ENCODE data around the gene CFAP91.
A peak's percentile ranks its signal among the peaks of the same experiment; 100 is the strongest.

CFAP91 gene

DNA sequence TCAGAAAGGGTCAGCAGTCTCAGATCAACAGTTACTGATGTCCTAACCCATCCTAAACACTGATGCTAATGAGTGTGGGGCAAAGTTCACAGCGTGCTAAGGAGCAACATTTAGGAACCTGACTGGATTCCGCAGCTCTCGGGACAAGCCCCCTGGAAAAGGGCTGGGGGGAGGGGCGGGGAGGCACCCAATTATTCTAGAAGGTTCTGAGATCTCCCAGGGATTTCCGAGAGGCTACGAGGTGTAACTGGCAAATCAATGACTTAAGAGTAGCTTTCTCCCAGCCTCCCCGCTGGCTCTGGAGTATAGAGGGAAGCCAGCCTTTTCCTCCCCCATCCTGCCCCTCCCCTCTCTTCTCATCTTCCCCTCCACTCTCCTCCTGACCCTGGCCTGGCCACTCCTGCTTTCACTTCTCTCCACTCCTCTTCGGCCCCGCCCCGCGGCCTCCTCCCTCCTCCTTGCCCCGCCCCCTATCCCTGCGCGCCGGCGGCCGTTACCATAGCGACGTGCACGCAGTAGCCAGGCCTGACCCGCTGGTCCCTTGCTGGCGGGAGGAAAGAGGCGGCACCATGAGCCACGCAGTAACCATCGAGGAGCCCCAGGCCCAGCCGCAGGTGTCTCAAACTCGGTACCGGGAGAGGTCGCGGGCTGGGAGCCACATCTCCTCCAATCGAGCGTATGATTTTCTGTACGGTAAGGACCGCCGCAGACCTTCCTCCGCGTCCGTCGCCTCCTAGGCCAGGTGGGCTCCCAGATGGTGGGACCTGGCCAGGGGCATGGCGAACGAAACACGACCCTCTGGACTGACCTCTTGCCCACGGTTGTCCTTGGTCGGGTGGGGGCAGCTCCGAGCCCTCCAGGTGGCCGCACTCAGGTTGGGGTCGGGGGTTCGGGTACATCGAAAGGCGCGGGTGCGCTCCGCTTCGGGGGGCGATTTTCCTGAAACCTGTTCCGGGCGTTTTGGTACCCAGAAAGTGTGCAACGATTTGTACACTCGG is at the start of gene CFAP91:
TSS of gene CFAP91 (plus strand) at position 493 of the 998 bp plus-strand sequence. CDS start at position 570, 77 bp downstream.
- peak; percentile 77 to 81 for DNase-seq

DNA sequence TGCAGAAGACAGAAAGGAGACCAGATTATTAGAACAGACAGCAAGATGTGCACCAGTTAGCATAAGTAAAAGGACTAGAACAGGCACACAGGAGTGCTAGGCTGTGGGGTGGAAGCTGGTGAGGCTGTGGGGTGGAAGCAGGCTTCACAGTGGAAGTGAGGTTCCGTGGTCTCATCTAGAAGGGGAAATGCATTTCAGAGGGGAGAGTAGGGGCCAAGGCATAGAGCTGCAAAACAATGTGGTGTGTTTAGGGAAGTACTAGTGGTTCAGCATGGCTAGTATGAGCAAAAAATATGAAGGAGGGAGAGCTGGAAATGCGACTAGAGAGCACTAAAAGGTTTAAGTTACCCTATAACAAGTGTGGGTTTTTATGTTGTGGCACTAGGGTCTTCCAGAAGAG is 48.9 kb upstream of the CFAP91 start:
- no peak for DNase-seq

DNA sequence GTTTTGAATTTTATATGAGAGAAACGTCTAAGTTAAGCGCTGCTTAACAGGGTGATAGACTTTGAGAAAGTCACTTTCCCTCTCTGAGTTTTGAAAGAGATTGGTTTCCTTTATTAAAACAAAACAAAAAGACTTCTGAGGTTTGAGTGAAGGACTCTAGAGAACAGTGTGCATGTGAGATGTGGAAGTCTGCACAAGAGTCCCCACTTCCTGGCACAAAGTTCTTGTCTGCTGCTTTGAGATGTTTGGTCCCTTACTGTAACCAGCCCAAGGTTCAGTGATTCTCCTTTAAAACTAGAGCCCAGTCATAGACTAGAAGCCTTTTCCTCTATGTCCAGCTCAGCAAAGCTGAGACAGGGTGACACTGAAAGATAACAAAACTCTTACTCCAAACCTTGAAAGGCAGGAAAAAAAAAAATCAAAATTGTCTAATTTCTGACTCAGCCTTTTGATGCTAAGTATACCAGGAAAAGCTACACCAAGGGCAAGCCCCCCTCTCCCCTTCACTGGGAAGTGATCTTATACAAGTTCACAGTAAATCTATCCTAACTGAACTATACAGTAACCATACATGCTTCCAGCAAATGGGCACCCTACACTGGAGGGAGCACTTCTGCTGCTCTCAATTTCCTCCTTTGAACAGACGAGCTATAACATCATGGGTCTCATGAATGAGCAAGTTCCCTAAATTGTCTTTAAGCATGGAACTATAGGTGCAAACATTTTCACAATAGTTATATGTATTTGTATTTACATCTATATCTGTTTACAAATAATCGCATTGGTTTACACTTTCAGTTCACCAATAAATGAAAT is 44.7 kb upstream of the CFAP91 start:
- DNase-seq, result no peak

DNA sequence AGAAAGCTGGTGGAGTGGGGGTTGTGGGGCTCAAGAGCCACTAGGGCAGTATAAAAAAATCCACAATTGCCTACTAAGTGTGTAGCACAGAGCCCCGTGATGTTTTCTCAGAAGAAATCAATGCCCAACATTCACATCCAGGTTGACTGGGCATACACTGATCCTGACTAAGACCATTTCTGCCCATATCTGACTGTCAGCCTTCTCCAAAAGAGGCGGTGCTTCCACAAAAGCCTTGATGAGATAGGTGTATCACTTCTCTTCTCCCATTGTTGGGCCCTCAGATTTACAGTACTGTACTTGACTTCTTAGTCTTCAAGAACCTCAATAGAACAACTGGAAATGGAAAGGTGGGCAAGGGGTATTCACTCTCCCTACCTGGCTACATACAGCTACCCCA is 43.8 kb upstream of the CFAP91 start:
- DNase-seq, result no peak

DNA sequence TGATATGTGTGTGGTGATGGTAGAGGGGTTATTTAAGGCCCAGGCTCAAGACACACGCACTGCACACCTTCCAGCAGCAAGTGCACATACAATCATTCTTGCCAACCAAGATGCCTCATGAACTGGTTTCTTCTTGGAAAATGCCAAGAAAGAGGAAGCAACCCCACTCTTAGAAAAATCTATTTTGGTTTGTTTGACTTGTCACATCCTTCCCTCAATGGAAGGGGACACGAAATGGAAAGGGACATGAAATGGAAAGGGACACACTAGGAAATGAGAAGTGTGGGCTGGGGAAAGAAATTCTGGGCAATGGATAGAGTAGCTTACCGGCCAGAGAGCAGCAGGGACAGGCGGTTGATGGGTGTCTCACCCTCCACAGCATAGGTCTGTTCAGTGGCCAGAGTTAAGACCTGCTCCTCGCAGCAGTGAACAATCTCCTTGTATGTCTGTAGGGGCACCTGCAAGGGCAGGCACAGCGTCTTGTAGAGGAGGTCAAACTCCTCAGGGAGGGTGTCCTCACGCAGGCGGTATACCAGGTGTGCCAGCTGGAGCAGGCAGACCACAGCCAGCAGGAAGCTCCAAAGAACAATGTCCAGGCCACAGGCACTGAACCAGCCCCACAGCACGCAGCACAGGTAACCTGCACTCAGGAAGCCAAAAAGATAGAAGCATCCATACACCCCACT is 43.1 kb upstream of the CFAP91 start:
- DNase-seq, result no peak

DNA sequence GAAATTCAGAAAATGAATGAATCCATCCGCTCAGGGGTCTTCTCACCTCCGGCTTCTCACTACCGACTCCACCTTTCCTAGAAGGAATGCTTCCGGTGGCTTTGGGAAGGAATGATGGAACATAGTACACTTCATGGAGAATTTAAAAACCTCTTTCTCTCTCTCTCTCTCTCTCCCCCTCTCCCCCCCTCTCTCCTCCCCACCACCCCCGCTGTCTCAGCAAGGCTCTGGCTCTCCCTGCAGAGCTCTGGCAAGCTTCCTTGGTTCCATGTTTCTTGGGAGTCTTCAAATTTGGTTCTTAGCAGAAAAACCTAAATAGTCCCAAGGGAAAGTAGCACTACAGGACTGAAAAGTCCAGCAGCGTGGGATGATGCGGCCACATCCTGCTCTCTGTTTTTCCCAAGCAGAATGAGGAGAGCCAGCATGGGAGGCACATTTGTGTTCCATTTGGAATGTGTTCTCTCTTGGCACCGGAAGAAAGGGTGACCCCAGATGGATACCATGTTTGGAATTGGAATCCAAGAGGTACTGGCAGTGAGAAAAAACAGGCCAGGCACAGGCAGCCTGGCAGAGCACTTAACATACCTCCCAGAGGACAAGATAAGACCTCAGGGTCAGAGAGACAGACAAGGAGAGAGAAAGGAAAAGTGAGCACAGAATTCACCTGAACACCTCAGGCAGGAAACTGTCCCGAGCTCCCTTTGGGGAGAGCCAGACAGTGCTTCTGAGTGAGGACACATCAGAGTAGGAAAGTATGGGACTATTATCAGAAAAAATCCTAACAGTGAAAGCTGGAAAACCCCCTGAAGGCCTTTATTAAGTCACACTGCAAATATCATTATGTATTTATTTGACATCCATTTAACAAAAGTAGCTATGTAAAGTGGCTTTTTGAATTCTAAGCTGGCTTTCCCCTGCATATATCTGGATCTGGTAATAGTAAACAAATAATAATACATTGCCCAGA is 42.1 kb upstream of the CFAP91 start, which contains the start of gene POPDC2:
TSS of gene POPDC2 (minus strand) at position 116 of the 967 bp plus-strand sequence. CDS start 166 bp downstream, outside the sequence.
- no peak for DNase-seq

DNA sequence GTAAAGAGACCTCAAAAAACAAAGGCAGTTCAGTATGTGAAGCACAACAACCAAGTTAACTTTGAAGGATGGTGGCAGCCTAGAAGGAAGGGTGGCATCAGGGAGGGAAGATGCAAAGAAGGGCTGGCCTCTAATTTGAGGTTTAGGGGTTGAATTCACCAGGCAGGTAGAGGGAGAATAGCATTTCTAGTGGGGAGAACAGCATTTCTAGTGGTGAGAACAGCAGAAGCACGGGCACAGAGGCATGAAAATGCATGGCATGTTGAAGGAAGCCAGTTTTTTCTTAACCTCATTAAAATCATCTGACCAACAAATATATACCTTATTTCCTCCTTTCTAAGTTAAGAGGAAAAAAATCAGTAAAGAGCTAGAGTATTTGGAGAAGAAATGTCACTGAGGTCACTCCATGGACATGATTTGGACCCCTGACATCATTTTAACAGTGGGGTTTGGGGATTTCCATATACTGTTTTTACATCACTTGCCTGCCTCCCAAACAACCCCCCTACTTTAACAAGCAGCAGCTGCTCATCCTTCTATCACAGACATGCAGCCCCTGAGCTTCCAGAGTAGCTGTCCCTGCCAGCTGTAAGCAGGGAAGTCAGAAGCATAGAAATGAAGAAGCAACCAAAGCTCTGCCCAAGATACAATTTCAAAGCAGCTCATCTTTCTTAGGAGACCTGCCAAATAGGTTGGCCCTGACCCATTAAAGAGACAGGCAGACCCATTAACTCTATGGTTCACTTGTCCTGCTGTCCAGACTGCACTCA is 40.0 kb upstream of the CFAP91 start:
- no peak for DNase-seq

DNA sequence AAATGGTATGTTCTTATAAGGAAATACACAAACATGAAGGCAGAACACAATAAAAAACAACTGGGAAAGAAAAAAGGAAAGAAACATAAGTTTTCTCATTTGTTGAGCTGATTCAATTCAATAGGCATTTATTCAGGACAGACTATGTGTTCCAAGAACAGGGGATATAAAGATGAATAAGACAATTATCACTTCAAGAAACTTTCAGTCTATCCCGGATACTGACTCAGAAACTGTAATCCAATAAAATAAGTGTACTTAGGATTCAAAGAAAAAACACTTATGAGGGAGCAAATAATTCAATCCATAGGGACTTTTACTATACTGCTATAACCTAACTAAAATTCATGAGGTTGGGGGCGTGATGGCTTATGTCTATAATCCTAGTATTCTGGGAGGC is 38.9 kb upstream of the CFAP91 start:
- DNase-seq, result no peak

DNA sequence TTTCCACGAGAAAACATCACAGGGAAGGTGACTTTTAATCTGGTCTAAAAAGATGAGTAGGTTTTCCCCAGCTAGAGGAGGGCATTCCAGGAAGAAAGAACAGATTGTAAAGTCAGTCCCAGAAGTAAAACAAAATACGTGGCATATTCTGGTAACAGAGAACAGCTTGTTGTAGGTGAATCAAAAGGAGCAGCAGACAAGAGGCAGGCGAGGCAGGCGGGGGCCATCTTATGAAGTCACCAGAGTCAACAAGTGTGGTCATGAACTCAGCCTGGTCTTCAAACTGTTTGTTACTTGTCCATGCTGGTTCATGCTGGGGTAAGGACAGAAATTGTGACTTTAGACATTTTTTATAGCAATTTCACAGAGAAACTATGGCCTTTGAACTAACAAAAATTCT is 38.5 kb upstream of the CFAP91 start:
- no peak for DNase-seq

DNA sequence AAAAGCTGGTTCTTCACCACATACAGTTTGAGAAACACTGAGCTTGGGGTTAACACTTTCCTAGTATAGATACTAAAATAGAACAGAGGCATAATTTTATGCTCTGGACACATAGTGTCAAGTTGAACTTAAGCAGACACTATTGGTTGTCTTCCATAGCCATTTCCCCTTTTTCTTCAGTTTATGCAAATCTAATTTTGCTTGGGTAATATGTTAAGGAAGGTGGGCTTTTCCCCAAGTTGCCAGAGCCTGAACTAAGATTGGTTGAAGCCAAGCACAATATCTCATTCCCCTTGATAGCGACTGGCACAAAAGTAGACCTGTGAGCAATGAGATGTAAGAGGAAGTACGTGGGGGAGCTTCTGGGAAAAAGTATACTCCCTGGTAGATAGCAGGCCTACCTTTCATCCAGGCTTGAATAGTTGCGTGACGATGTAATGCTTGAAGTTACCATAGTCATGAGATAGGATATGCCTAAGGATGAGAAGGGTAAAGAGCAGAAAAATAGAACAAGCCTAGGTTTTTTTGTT is 37.9 kb upstream of the CFAP91 start:
- no peak for DNase-seq

DNA sequence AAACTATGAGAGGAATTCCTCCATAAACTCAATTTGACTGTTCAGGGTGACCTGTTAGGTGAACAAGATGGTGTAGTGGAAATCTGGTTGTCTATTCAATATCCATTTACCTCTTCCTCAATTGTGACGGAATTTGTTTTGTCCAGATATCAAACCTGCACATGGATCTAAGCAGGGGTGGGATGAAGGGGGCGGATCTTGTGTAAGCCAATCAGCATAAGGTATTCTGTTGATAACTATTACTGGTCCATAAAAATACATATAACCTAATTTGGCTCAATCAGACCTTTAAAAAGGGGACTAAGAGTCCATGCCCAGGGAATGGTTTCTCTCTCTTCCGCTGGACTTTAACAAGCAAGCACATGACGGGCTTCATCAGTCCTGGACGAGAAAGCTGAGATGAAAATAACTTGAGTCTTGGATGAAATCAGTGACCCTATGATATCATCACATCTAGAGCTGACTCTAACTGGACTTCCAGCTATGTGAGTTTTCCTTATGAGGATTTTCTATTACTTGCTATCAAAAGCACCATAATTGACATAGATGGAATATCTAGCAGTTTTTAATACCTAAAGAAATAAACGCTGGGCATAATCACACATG is 36.8 kb upstream of the CFAP91 start:
- DNase-seq, result no peak

DNA sequence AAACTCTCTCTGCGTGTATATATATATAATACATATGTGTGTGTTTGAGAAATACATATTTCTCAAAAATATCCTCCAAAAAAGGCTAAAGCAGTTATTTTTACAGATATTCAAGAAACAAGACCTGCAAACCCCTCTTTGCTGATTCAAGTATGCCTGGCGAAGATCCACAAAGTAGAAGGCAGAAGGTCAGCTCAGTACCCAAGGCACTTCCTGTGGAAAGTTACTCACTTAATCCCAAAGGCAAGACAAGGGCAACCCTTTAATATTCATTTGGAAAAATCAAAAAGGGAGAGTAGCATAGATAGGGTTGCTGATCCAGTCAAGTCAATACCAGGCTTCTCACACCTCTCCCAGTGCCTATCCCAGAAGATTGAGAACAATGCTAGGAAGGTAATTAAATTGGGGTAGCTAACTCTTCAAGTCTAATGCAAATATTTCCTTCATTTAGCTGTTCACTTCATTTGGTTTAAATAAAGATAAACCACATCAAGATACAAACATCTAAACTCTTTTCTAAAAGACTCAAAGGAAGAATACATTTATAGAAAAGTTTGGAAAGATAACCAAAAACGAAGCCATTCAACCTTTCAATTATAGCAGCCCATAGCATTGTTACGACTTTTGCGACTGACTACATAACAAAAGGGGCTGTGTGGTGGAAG is 32.8 kb upstream of the CFAP91 start:
- no peak for DNase-seq

DNA sequence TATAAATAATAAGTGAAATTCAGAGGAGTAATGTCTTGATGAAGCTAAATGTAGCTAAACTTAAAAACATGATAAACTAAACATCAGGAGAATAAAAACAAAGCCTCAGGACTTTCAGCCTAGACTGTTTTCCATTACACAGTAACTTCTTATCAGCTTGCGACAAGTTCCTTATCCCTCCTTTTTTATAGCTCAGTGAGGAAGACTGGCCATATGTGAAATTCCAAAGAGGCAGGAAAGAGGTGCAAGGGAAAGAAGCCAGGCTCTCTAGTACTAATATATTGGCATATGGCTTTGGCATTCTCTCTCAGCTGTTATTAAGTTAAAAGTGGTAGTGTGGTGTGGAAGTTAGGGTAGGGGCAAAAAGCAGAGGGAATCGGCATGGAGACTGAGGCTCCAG is 30.0 kb upstream of the CFAP91 start:
- DNase-seq, result no peak

DNA sequence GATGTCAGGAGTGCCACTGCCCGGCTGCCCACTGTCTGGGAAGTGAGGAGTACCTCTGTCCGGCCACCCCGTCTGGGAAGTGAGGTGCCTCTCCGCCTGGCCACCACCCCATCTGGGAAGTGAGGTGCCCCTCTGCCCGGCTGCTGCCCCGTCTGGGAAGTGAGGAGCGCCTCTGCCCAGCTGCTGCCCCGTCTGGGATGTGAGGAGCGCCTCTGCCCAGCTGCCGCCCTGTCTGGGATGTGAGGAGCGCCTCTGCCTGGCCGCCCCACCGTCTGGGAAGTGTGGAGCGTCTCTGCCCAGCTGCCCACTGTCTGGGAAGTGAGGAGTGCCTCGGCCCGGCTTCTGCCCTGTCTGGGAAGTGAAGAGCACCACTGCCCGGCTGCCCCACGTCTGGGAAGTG is 28.9 kb upstream of the CFAP91 start:
- no peak for DNase-seq

DNA sequence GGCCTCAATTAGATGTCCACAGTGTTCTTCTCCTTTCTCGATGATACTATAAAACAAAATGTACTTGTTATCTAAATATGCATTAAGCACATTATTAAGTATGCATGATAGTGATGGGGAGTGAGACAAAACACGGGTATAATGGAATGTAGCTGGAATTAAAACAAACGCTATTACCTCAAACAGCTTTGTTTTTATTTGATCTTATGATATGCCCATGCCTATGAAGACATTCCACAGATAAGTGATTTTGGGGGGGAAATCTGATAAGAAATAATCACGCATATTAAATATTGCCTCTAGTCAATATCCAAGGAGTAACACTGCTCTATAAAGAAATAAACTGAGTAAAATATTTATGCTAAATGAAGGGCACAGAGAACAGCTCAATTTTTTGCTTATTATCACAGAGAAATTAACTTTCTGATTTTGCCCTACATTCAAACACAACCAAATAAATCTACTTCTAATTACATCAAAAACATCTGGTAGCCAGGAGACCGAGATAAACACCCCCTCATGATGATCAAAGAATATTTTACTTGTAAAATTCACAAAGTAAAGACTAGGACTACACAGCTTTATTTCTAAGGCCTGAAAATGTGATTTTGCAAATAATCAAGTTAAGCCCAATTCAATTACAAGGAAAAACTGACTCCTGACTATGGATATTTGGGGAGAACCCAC is 27.5 kb upstream of the CFAP91 start:
- DNase-seq, result no peak

DNA sequence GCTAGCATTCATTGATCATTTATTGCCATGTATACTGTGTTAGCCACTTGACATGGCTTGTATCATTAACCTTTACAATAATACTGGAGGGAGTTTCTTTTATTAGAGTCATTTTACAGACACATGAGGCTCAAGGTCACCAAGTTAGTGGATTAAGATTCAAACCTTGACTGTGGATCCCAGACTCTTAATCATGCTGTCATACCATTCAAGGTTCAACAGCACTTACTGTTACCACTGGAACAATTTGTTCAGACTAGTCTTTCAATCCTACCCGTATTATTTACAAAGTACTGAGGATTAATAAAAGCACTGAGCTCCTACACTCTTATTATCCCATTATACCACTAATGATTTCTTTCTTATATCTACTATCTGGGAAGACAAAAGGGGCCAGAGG is 26.8 kb upstream of the CFAP91 start:
- DNase-seq, result no peak

DNA sequence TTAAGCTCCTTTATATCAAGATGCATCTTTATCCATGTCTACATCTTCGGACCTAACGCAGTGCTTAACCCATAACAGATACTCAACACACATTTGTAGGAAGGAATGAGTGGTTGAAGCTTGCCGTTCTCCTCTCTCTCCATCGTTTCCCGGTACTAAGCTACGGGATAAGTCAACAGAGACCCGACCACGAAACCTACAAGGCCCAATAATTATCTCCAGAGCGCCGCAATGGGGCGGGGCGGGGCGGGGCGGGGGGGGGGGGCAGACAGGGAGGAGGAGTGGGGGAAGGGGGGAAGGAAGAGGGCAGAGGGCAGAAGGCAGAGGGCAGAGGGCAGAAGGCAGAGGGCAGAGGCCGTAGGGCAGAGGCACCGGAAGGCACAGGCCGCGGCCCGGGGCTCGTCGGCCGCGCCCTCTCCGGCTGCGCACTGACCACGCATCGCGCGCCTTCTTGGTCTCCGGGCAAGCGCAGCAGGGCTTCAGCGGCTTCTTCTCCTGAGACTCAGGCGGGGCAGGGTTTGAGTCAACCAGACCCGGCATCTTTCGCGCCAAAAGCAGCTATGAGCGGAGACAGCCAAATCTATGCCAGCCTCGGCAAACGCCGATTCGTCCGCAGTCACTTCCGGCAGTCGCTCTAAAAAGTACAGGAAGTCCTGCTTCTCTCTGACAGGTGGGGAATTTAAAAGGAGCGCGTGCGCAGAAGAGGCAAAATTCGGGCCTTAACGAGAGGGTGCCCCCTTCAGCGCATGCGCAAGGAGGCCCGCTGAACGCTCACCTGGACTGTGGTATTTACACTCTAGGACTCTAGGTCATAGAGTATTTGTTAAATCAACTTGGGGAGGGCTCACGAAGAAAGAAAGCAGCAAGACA is 25.8 kb upstream of the CFAP91 start, which contains the start of gene COX17:
TSS of gene COX17 (minus strand) at position 636 of the 870 bp plus-strand sequence. CDS start at position 540, 96 bp downstream.
- peak; percentile 53 to 85 for DNase-seq

DNA sequence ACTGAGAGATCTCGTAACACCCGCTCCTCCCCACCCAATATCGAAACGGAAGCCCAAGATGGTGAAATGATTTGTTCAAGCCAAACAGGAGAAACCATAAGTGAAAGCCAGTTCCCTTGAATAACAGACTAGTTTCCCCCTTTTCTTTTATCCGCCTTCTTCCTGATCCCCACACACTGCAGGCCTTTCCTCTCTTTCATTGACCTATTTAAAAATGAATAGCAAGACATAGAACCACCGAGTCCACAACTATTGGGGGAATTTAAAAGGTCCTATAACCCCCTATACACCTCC is 25.2 kb upstream of the CFAP91 start:
- DNase-seq, result no peak

Measured in cerebellar nuclear complex (tissue), 1 donor.